PC-9 (cell line): ENCODE results near the gene INS. TPM values are rescaled to one million over a fixed set of nuclear protein-coding genes. Genes with fewer than 3 reads are reported as not detected.

Experiments used
- BruUV-seq: library from RNA; stranded (reverse); fragments of 400-500 nt; replicated peaks from 2 replicates; lab custom pipeline; 2021; lab: Mats Ljungman, UMichigan
- CTCF ChIA-PET: fragments of 300-600 bp; sonication (Branson Sonifier 250); formaldehyde crosslinking; loops from one replicate; lab custom pipeline; 2022; ENCODE audit warnings: antibody characterized with exemption; lab: Charles Lee
- POLR2A ChIA-PET: fragments of 300-600 bp; sonication (Branson Sonifier 250); formaldehyde crosslinking; loops from one replicate; lab custom pipeline; 2022; ENCODE audit warnings: antibody characterized with exemption; ENCODE audit not compliant: unreplicated experiment; lab: Charles Lee
- DNase-seq, 2 experiments: peaks; one replicate each; pipeline versions ENCODE4 v3.0.0 to v3.0.0-alpha.2; 2015 to 2022; ENCODE audit warnings: mixed read lengths in 1 of 2
- H2AFZ ChIP-seq: fragments of 200-600 bp; sonication (generic); 2 replicates; pipeline ENCODE4 v1.8.1; 2017; ENCODE audit warnings: antibody characterized with exemption
- H3F3A ChIP-seq: fragments of 200-600 bp; sonication (generic); 2 replicates; pipeline ENCODE4 v1.8.1; 2017; ENCODE audit warnings: antibody characterized with exemption, mild to moderate bottlenecking, low read depth; ENCODE audit not compliant: insufficient read depth
- H3K27ac ChIP-seq: fragments of 200-600 bp; sonication (generic); 2 replicates; pipeline ENCODE4 v1.6.1; 2016; ENCODE audit warnings: mixed run types
- H3K27me3 ChIP-seq: fragments of 200-600 bp; sonication (generic); 2 replicates; pipeline ENCODE4 v1.6.1; 2016; ENCODE audit warnings: low read depth, mixed run types; ENCODE audit not compliant: insufficient read depth
- H3K36me3 ChIP-seq: fragments of 200-600 bp; sonication (generic); 2 replicates; pipeline ENCODE4 v1.6.1; 2016; ENCODE audit warnings: low read depth, mixed run types
- H3K4me1 ChIP-seq: fragments of 200-600 bp; sonication (generic); replicated peaks from 2 replicates; pipeline ENCODE4 v1.6.1; 2016; ENCODE audit warnings: mixed run types; ENCODE audit not compliant: insufficient read depth
- H3K4me2 ChIP-seq: fragments of 200-600 bp; sonication (generic); 2 replicates; pipeline ENCODE4 v1.6.1; 2017; ENCODE audit warnings: mixed run types
- H3K4me3 ChIP-seq: fragments of 200-600 bp; sonication (generic); 2 replicates; pipeline ENCODE4 v1.6.1; 2016; ENCODE audit warnings: mixed run types
- H3K79me2 ChIP-seq: fragments of 200-600 bp; sonication (generic); 2 replicates; pipeline ENCODE4 v1.6.1; 2017; ENCODE audit warnings: low read depth, mixed run types
- H3K9me2 ChIP-seq: fragments of 200-600 bp; sonication (generic); 2 replicates; pipeline ENCODE4 v1.8.1; 2017; ENCODE audit warnings: mild to moderate bottlenecking; ENCODE audit not compliant: insufficient read depth
- H3K9me3 ChIP-seq: fragments of 200-600 bp; sonication (generic); 2 replicates; pipeline ENCODE4 v1.8.1; 2016; ENCODE audit warnings: low read depth; ENCODE audit not compliant: insufficient read depth
- H4K20me1 ChIP-seq: fragments of 200-600 bp; sonication (generic); 2 replicates; pipeline ENCODE4 v1.8.1; 2017; ENCODE audit not compliant: insufficient read depth
- CTCF ChIP-seq: fragments of 200-600 bp; sonication (generic); conservative IDR thresholded peaks from 2 replicates; pipeline ENCODE4 v1.6.1; 2017; ENCODE audit warnings: mixed run types, antibody characterized with exemption, mild to moderate bottlenecking, moderate library complexity
- EZH2 ChIP-seq: fragments of 200-600 bp; sonication (generic); IDR thresholded peaks from 2 replicates; pipeline ENCODE4 v1.8.0; 2017; ENCODE audit warnings: antibody characterized with exemption, low read depth
- intact Hi-C: fragments of 100-400 bp; cut with micrococcal nuclease; formaldehyde crosslinking; loops from one replicate; pipeline ENCODE4 v1.10.0; 2022; ENCODE audit not compliant: unreplicated experiment
- total RNA-seq: library from RNA; stranded (reverse); gene quantifications from 2 replicates; pipeline ENCODE4 v1.2.3, GENCODE V29; 2021

Gene INS
- total RNA-seq, 1 experiment from 2014 or later = not detected

- Histone ChIP-seq H3K9me2 (no peaks in the 10 kb centered on the region), H3K79me2 (no peaks in the 10 kb centered on the region), H3K4me2 (no peak overlapping the region), H3K36me3 (no peaks in the 10 kb centered on the region), H4K20me1 (no peaks in the 10 kb centered on the region), H3K9me3 (no peaks in the 10 kb centered on the region), H3K4me3 (no peak overlapping the region), H2AFZ (no peak overlapping the region), H3K4me1 (peaks cover 15% of the 10 kb centered on the region), H3F3A (no peaks in the 10 kb centered on the region), H3K27me3 (no peaks in the 10 kb centered on the region), H3K27ac (no peak overlapping the region)
- ChIA-PET CTCF (no interaction called here), POLR2A (no interaction called here)
- DNase-seq = no peak
- TF ChIP-seq EZH2 (no peak), CTCF (no peak)
- BruUV-seq = no TSS peak
- intact Hi-C loops = no loop called here
These were observed 46.2 kb upstream of the INS start for GRCh38 chr11:2207212-2207611.

- BruUV-seq = no TSS peak
- CTCF ChIA-PET = no interaction called here
- intact Hi-C loops = no loop called here
These were observed 45.1 kb upstream of the INS start for GRCh38 chr11:2205981-2206690.

GRCh38 chr11:2205214-2205720 is 44.3 kb upstream of the INS start:
- no peak overlapping the region for H3K4me3 ChIP-seq
- TF ChIP-seq EZH2 = no peak
- TF ChIP-seq CTCF = no peak
- no peaks in the 10 kb centered on the region for H3K9me3 ChIP-seq
- H3K27me3 ChIP-seq = no peaks in the 10 kb centered on the region
- no peaks in the 10 kb centered on the region for H3K9me2 ChIP-seq
- no peak for DNase-seq
- H3K79me2 ChIP-seq = no peaks in the 10 kb centered on the region
- H4K20me1 ChIP-seq = no peaks in the 10 kb centered on the region
- BruUV-seq = no TSS peak
- H3K4me1 ChIP-seq = peaks cover 23% of the 10 kb centered on the region
- H3K4me2 ChIP-seq = no peak overlapping the region
- no peaks in the 10 kb centered on the region for H3F3A ChIP-seq
- ChIA-PET POLR2A (no interaction called here), CTCF (no interaction called here)
- intact Hi-C loops = no loop called here
- no peaks in the 10 kb centered on the region for H3K36me3 ChIP-seq
- H3K27ac ChIP-seq = no peak overlapping the region
- H2AFZ ChIP-seq = no peak overlapping the region

More at GRCh38 chr11:2205981-2206690, 45.1 kb upstream of the INS start:
- Histone ChIP-seq H3K79me2 (no peaks in the 10 kb centered on the region), H4K20me1 (no peaks in the 10 kb centered on the region), H3K9me2 (no peaks in the 10 kb centered on the region), H3K36me3 (no peaks in the 10 kb centered on the region), H3K27me3 (no peaks in the 10 kb centered on the region), H3K9me3 (no peaks in the 10 kb centered on the region), H3K4me3 (no peak overlapping the region), H3K4me2 (no peak overlapping the region), H3F3A (no peaks in the 10 kb centered on the region), H2AFZ (no peak overlapping the region), H3K4me1 (peaks cover 23% of the 10 kb centered on the region), H3K27ac (no peak overlapping the region)
- DNase-seq = no peak
- POLR2A ChIA-PET = no interaction called here
- TF ChIP-seq CTCF = no peak
- TF ChIP-seq EZH2 = no peak
